Activated CD4-positive, alpha-beta T cell treated with anti-CD3 and anti-CD28 coated beads for 36 hours (primary cell): ENCODE data around the gene SLC26A8. TPM values are rescaled to one million over a fixed set of nuclear protein-coding genes. Genes with fewer than 3 reads are reported as not detected.
A peak's percentile ranks its signal among the peaks of the same experiment; 100 is the strongest.

Experiments
- ATAC-seq: fragments of 200-7000 bp; cut with Tn5 transposase; one replicate; pipeline ENCODE4 v1.10.0; 2021; ENCODE audit warnings: mild to moderate bottlenecking, moderate library complexity
- CTCF ChIA-PET: fragments of 350-600 bp; sonication (Branson Sonifier 250); formaldehyde crosslinking; loops from one replicate; lab custom pipeline; 2021; ENCODE audit warnings: antibody characterized with exemption; lab: Charles Lee
- POLR2A ChIA-PET: fragments of 350-600 bp; sonication (Branson Sonifier 250); formaldehyde crosslinking; loops from one replicate; lab custom pipeline; 2021; ENCODE audit warnings: antibody characterized with exemption, inconsistent platforms; lab: Charles Lee
- DNase-seq: peaks from one replicate; pipeline ENCODE4 v3.0.0-alpha.2; 2020
- H3K27ac Mint-ChIP-seq: one replicate; pipeline ENCODE4 v1.8.0; 2021; ENCODE audit warnings: mixed read lengths
- H3K27me3 Mint-ChIP-seq: one replicate; pipeline ENCODE4 v1.8.0; 2021; ENCODE audit warnings: mixed read lengths
- H3K36me3 Mint-ChIP-seq: one replicate; pipeline ENCODE4 v1.8.0; 2021; ENCODE audit warnings: low read depth, mixed read lengths
- H3K4me1 Mint-ChIP-seq: one replicate; pipeline ENCODE4 v1.8.0; 2021; ENCODE audit warnings: mixed read lengths
- H3K4me3 Mint-ChIP-seq: one replicate; pipeline ENCODE4 v1.8.0; 2021; ENCODE audit warnings: mild to moderate bottlenecking, moderate library complexity, mixed read lengths
- H3K9me3 Mint-ChIP-seq: one replicate; pipeline ENCODE4 v1.8.0; 2021; ENCODE audit warnings: low read depth, mixed read lengths
- intact Hi-C, 2 experiments: fragments of 100-400 bp; cut with DNase I in 1 of 2; cut with micrococcal nuclease in 1 of 2; formaldehyde crosslinking; loops; one replicate each; pipeline versions ENCODE4 v1.14.2 to v1.15.1; 2022 to 2024; cut with DNase I, micrococcal nuclease
- total RNA-seq, 2 experiments: library from RNA; stranded (reverse); gene quantifications; one replicate each; pipeline ENCODE4 v1.2.3, GENCODE V29; 2021

The SLC26A8 gene
- total RNA-seq, 2 experiments from 2014 or later = not detected

DNA sequence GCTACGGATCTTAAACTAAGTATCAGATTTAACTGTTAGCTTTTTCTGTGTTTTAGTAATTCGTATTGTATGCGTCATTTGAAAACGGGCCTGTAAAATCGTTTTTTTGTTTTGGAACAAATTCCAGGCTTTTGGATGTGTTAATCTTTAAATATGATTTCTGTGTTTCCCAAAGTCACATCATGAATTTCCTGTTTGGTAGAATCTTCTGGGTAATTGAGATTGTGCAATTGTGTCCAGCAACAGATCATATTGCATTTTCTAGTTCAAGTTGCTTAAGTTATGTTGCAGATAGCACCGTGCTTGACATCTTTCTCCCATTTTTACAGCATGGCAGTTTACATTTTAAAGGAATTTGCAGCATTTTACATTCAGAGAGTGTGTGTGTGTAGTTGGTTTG is 5.0 kb upstream of the SLC26A8 start:
- CTCF ChIA-PET = interaction anchor here (0.9 to 8.8 kb wide), 15 partner anchors 9 to 170 kb away, joined by 3 to 183 read pairs (median 4); no protein-coding TSS in a partner anchor
- ATAC-seq = no peak
- DNase-seq = no peak
- H3K36me3 Mint-ChIP-seq = peaks cover 10% of the 10 kb centered on the region
- peak overlapping the region; percentile 98 for H3K27ac Mint-ChIP-seq
- POLR2A ChIA-PET = interaction anchor here (1.5 to 2.5 kb wide), 3 partner anchors 17 to 92 kb away, joined by 3 to 13 read pairs (median 8); no protein-coding TSS in a partner anchor
- peak overlapping the region; percentile 98 for H3K4me3 Mint-ChIP-seq
- intact Hi-C loops = loop anchor here (2.0 to 5.0 kb wide), 3 partner anchors 333 to 648 kb away; partner anchors contain the start of genes CDKN1A (in 1 of the 2) and STK38 (in 1 of the 2)
- H3K9me3 Mint-ChIP-seq = no peaks in the 10 kb centered on the region
- H3K27me3 Mint-ChIP-seq = peaks cover 9% of the 10 kb centered on the region
- peaks cover 51% of the 10 kb centered on the region for H3K4me1 Mint-ChIP-seq

DNA sequence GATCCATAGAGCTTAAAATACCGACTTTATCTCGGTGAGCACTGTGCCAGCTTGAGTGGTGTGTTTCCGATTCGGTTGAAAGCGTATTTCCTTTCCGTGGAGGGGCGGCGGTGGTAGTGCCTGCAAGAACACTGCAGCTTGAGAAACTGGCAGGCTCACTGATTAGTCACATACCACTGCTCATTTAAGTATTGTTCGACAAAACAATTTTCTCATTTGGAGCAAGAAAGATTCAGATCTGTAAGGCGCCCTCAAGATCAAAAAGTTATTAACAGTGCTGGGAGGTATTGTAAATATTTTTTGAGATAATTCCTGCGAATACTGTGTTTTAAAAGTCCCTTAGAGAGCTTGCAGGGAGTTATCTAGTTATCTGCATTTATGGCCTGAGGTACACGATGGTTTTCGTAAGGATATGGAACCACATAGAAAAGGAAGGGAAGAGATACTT is 4.5 kb upstream of the SLC26A8 start:
- peak; percentile 89 for DNase-seq
- intact Hi-C loops = loop anchor here (2.0 to 5.0 kb wide), 3 partner anchors 333 to 648 kb away; partner anchors contain the start of genes CDKN1A (in 1 of the 2) and STK38 (in 1 of the 2)
- Mint-ChIP-seq H3K4me3 (peak overlapping the region; percentile 98), H3K27ac (peak overlapping the region; percentile 98), H3K36me3 (peaks cover 10% of the 10 kb centered on the region), H3K4me1 (peaks cover 48% of the 10 kb centered on the region), H3K9me3 (no peaks in the 10 kb centered on the region), H3K27me3 (peaks cover 12% of the 10 kb centered on the region)
- peak; percentile 57 for ATAC-seq
- ChIA-PET CTCF (interaction anchor here (0.6 to 8.8 kb wide), 22 partner anchors 10 to 1480 kb away, joined by 3 to 183 read pairs (median 4); no protein-coding TSS in a partner anchor), POLR2A (interaction anchor here (1.5 to 2.5 kb wide), 4 partner anchors 18 to 103 kb away, joined by 3 to 18 read pairs (median 10); no protein-coding TSS in a partner anchor)

DNA sequence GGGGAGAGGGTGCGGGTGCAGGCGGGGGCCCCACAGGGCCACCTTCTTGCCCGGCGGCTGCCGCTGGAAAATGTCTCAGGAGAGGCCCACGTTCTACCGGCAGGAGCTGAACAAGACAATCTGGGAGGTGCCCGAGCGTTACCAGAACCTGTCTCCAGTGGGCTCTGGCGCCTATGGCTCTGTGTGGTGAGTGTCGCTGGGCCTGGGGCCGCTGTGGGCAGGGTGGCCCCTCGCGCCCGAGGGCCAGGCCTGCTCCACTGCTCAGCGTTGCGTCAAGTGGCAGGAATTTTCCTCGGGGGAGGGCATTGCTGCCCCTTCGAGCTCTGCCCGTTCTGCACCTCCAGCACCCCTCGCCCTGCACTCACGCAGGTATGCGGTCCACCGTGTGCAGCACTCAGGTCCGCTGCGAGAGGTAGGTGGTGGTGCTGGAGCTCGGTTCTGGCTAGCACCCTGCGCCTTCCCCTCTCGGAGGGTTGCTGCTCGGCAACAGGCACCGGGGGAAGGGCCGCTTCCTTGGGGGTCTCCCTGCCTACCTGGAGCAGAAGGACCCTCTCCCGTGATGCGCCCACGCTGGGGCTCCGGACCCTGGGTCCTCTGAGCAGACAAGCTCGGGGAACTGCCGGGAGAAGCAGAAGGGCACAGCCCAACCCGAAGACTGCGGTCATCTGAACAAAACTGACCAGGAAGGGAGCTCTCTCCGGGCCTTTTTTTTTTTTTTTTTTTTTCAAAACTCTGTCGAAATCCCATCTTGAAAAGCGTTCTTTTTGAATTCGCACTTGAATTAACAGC is 3.8 kb upstream of the SLC26A8 start:
- CTCF ChIA-PET = interaction anchor here (0.6 to 8.8 kb wide), 32 partner anchors 9 to 1479 kb away, joined by 3 to 183 read pairs (median 3); no protein-coding TSS in a partner anchor
- Mint-ChIP-seq H3K27ac (peak overlapping the region; percentile 98), H3K9me3 (no peaks in the 10 kb centered on the region), H3K36me3 (peaks cover 10% of the 10 kb centered on the region), H3K4me1 (peaks cover 43% of the 10 kb centered on the region), H3K27me3 (peaks cover 16% of the 10 kb centered on the region), H3K4me3 (peak overlapping the region; percentile 98)
- ATAC-seq (peak; percentile 21), DNase-seq (peak; percentile 67)
- POLR2A ChIA-PET = interaction anchor here (0.6 to 2.5 kb wide), 4 partner anchors 66 to 103 kb away, joined by 8 to 18 read pairs (median 10); no protein-coding TSS in a partner anchor
- intact Hi-C loops = loop anchor here (2.0 to 5.0 kb wide), 3 partner anchors 334 to 649 kb away; partner anchors contain the start of genes CDKN1A (in 1 of the 2) and STK38 (in 1 of the 2)

DNA sequence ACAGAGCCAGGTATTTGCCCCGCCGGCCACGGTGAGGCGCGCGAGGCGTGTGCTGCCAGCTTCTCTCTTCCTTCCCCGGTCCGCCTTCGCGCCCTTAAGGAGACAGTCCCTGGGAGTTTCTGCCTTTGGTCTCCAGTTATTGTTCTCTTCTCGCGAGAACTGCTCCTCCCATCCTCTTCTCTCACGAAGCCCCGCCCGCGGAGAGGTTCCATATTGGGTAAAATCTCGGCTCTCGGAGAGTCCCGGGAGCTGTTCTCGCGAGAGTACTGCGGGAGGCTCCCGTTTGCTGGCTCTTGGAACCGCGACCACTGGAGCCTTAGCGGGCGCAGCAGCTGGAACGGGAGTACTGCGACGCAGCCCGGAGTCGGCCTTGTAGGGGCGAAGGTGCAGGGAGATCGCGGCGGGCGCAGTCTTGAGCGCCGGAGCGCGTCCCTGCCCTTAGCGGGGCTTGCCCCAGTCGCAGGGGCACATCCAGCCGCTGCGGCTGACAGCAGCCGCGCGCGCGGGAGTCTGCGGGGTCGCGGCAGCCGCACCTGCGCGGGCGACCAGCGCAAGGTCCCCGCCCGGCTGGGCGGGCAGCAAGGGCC is 3.2 kb upstream of the SLC26A8 start, which contains the start of gene MAPK14:
MAPK14 (plus strand) TSS at position 308 of the 587 bp plus-strand sequence. CDS start 350 bp downstream, outside the sequence.
- H3K4me3 Mint-ChIP-seq = peak within 1 kb of the TSS; percentile 98
- H3K36me3 Mint-ChIP-seq = peaks cover 10% of the 10 kb centered on the region
- peak within 1 kb of the TSS; percentile 98 for H3K27ac Mint-ChIP-seq
- CTCF ChIA-PET = interaction anchor here (0.6 to 8.8 kb wide), 26 partner anchors 10 to 923 kb away, joined by 3 to 183 read pairs (median 3); no protein-coding TSS in a partner anchor
- DNase-seq = peak; percentile 99
- intact Hi-C loops = loop anchor here (1.0 to 5.0 kb wide), 16 partner anchors 68 to 650 kb away; partner anchors contain the start of genes SRPK1 (in 2 of the 2), BRPF3 (in 1 of the 2), CDKN1A (in 1 of the 2) and KCTD20 (in 1 of the 2)
- peak; percentile 92 for ATAC-seq
- H3K4me1 Mint-ChIP-seq = peaks cover 38% of the 10 kb centered on the region
- peaks cover 19% of the 10 kb centered on the region for H3K27me3 Mint-ChIP-seq
- POLR2A ChIA-PET = interaction anchor here (0.5 to 2.5 kb wide), 9 partner anchors 55 to 555 kb away, joined by 3 to 18 read pairs (median 3); no protein-coding TSS in a partner anchor
- H3K9me3 Mint-ChIP-seq = no peaks in the 10 kb centered on the region

DNA sequence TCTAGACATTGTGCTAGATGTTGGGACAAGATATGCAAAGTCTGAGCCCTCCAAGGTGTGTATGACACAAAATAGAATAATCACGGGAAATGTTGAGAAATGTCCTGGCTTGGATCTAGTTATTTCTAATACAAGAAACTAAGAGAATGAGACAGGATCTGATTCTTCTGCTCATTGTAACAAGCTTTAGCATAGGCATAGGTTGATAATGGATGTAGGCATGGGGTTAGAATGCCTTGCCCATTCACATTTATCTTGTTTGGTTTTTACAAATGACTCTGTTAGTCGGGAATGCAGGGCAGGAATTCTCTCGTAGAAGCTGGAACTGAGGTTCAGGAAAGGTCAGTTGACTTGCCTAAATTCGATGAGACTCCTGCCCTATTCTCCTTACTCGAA is 1.5 kb upstream of the SLC26A8 start:
- intact Hi-C loops = loop anchor here (2.0 to 5.0 kb wide), 6 partner anchors 105 to 651 kb away; partner anchors contain the start of genes CDKN1A (in 1 of the 2), KCTD20 (in 1 of the 2), PXT1 (in 1 of the 2) and RPL10A (in 1 of the 2)
- no peak overlapping the region for H3K4me3 Mint-ChIP-seq
- ATAC-seq = no peak
- H3K9me3 Mint-ChIP-seq = no peaks in the 10 kb centered on the region
- POLR2A ChIA-PET = interaction anchor here (0.7 kb wide), 1 partner anchor 478 kb away, joined by 6 read pairs; no protein-coding TSS in a partner anchor
- H3K27me3 Mint-ChIP-seq = peaks cover 19% of the 10 kb centered on the region
- no peak for DNase-seq
- H3K4me1 Mint-ChIP-seq = peaks cover 26% of the 10 kb centered on the region
- peaks cover 5% of the 10 kb centered on the region for H3K36me3 Mint-ChIP-seq
- H3K27ac Mint-ChIP-seq = peak overlapping the region; percentile 35
- CTCF ChIA-PET = interaction anchor here (0.8 to 8.8 kb wide), 12 partner anchors 9 to 278 kb away, joined by 3 to 183 read pairs (median 3); no protein-coding TSS in a partner anchor

DNA sequence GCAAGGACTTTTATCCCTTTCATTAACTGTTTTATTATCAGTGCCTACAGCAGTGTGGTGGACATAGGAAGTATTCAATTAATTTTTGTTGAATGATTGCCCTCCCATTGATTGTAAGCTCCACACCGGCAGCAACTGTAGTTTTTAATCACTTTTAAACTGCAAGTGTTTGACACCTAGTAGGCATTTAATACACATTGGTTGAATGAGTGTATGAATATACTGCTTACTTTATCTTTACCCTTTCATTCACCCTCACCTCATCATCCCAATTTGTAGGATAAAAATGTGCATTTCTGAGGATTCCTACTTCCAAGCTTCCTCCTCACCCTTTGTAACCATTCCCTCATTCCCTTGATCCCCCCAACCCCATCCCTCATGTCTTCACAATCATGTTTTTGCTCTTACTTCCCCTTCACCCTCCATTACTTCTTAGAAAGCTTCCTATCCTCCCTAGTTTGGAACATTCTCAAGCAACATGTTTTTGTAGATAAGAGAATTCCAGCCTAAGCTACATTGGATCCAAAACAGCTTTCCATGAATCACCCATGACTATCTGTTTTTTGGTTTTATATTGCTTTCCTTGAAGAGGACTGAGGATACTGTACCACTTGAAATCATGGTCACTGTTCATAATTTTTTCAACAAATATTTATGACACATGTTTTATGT is 955 bp upstream of the SLC26A8 start:
- ChIA-PET CTCF (interaction anchor here (0.6 to 8.8 kb wide), 8 partner anchors 10 to 279 kb away, joined by 3 to 183 read pairs (median 4); no protein-coding TSS in a partner anchor), POLR2A (interaction anchor here (0.7 kb wide), 1 partner anchor 479 kb away, joined by 6 read pairs; no protein-coding TSS in a partner anchor)
- no peak for DNase-seq
- H3K27me3 Mint-ChIP-seq = peaks cover 19% of the 10 kb centered on the region
- intact Hi-C loops = loop anchor here (5.0 kb wide), 2 partner anchors 337 to 652 kb away; partner anchors contain the start of gene CDKN1A (in 1 of the 2)
- H3K9me3 Mint-ChIP-seq = no peaks in the 10 kb centered on the region
- no peak overlapping the region for H3K27ac Mint-ChIP-seq
- peaks cover 21% of the 10 kb centered on the region for H3K4me1 Mint-ChIP-seq
- no peak for ATAC-seq
- peaks cover 5% of the 10 kb centered on the region for H3K36me3 Mint-ChIP-seq
- no peak overlapping the region for H3K4me3 Mint-ChIP-seq

DNA sequence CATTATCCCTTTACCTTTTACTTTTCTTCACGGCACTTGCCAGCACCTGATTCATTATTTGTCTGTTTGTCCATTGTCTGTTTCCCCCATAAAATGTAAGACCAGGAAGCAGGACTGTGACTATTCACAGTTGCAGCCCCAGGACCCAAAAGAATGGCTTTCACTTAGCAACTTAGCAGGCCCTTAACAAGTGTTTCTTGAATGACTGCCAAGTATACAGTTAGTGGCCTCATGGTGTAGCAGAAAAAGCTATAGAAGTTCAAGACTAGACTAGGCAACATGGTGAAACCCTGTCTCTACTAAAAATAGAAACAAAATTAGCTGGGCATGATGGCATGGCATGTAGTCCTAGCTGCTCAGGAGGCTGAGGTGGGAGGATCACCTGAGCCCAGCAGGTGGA is 4.3 kb downstream of the SLC26A8 start:
- no peak for DNase-seq
- Mint-ChIP-seq H3K27me3 (peaks cover 15% of the 10 kb centered on the region), H3K27ac (no peak overlapping the region), H3K9me3 (no peaks in the 10 kb centered on the region), H3K4me3 (no peak overlapping the region), H3K4me1 (peaks cover 8% of the 10 kb centered on the region), H3K36me3 (no peaks in the 10 kb centered on the region)
- no peak for ATAC-seq
- intact Hi-C loops = no loop called here
- ChIA-PET POLR2A (no interaction called here), CTCF (no interaction called here)

DNA sequence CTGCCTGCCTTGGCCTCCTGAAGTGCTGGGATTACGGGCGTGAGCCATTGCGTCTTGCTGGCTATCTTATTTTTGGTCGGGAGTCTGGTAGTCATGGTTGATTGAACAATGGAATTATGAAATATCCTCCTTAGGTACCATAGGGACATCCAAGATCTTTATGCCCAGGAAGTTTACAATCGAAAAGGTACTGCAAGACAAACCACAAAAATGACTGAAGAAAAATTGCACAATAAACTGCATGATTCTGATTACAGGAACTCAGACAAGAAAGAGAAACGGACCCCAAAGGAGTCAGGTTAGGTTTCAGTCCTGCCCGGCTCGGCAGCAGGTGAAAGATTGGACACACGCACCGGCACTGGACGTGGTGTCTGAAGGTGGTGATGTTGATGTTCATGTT is 5.3 kb downstream of the SLC26A8 start:
- H3K36me3 Mint-ChIP-seq = no peaks in the 10 kb centered on the region
- H3K9me3 Mint-ChIP-seq = no peaks in the 10 kb centered on the region
- peaks cover 10% of the 10 kb centered on the region for H3K27me3 Mint-ChIP-seq
- DNase-seq = no peak
- no peak overlapping the region for H3K27ac Mint-ChIP-seq
- no peak for ATAC-seq
- intact Hi-C loops = no loop called here
- CTCF ChIA-PET = no interaction called here
- POLR2A ChIA-PET = no interaction called here
- peaks cover 4% of the 10 kb centered on the region for H3K4me1 Mint-ChIP-seq
- H3K4me3 Mint-ChIP-seq = no peak overlapping the region

DNA sequence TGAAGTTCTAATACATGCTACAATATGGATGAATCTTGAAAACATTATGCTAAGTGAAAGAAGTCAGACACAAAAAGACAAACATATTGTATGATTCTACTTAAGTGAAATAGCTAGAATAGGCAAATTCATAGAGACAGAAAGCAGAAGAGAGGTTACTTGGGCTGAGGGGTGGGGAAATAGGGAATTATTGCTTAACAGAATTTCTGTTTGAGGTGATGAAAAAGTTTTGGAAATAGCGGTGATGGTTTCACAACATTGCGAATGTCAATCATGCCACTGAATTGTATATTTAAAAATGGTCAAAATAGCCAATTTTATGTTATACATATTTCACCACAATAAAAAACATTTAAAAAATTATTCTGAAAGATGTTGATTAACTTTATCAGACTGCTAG is 6.1 kb downstream of the SLC26A8 start:
- H3K27me3 Mint-ChIP-seq = peaks cover 3% of the 10 kb centered on the region
- H3K36me3 Mint-ChIP-seq = no peaks in the 10 kb centered on the region
- no peaks in the 10 kb centered on the region for H3K4me1 Mint-ChIP-seq

DNA sequence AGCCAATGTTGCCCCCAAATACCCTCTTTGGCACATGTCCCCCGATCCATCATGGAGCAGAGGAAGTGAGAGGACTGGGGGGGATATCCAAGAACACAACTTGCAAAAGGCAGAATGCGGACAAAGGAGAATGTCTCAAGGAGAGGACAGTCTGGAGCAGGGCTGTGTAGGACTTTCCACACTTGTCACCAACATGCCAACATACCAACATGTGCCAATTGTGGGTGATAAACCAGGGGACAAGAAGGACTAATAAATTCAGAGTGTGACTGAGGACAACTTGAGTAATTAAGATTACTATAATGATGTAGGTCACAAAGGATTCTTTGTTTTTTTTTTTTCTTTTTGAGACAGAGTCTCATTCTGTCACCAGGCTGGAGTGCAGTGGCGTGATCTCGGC is 8.8 kb downstream of the SLC26A8 start:
- ChIA-PET POLR2A (no interaction called here), CTCF (interaction anchor here (1.0 kb wide), 2 partner anchors 11 to 12 kb away, joined by 3 read pairs; partner anchors contain the start of gene MAPK14)
- intact Hi-C loops = no loop called here
- ATAC-seq = no peak
- Mint-ChIP-seq H3K9me3 (no peaks in the 10 kb centered on the region), H3K36me3 (no peaks in the 10 kb centered on the region), H3K27ac (no peak overlapping the region), H3K27me3 (no peaks in the 10 kb centered on the region), H3K4me1 (no peaks in the 10 kb centered on the region), H3K4me3 (no peak overlapping the region)
- DNase-seq = no peak

More for the DNA sequence above, 6.1 kb downstream of the SLC26A8 start:
- intact Hi-C loops = no loop called here
- Mint-ChIP-seq H3K9me3 (no peaks in the 10 kb centered on the region), H3K27ac (no peak overlapping the region), H3K4me3 (no peak overlapping the region)
- DNase-seq = no peak
- POLR2A ChIA-PET = no interaction called here
- no peak for ATAC-seq
- CTCF ChIA-PET = interaction anchor here (0.7 kb wide), 1 partner anchor 191 kb away, joined by 3 read pairs; no protein-coding TSS in a partner anchor
